ENCODE data around the gene APLP2. TPM values are rescaled to one million over a fixed set of nuclear protein-coding genes. Genes with fewer than 3 reads are reported as not detected.
A peak's percentile ranks its signal among the peaks of the same experiment; 100 is the strongest.

Gene APLP2
- total and polyA plus RNA-seq, 2 of the 13 experiments (the other 11 are each of a cell fraction or from before 2014, with no cell fraction given), result 315 to 594 TPM

GRCh38 chr11:130129922-130130321 lies 60.2 kb downstream of the APLP2 start (continued):
- TF ChIP-seq THAP11 (CRISPR knock-in tag; IDR thresholded peaks at IDR 0.05) (no peak), ZNF687 (CRISPR knock-in tag; IDR thresholded peaks at IDR 0.05) (no peak), STAG1 (CRISPR knock-in tag; IDR thresholded peaks at IDR 0.05) (peak; percentile 37; the same call in 1 of the 2 replicates), PPARG (CRISPR knock-in tag; conservative IDR thresholded peaks at IDR 0.05) (peak; percentile 56; the same call in 1 of the 2 replicates), ZBTB10 (CRISPR knock-in tag; IDR thresholded peaks at IDR 0.05; ENCODE audit: borderline replicate concordance) (no peak), ELF4 (CRISPR knock-in tag; IDR thresholded peaks at IDR 0.05; ENCODE audit: borderline replicate concordance) (no peak), YY1 (IDR thresholded peaks at IDR 0.05; ENCODE audit: insufficient read depth, insufficient replicate concordance, low read depth, low read length) (no peak), ARHGAP35 (CRISPR knock-in tag; IDR thresholded peaks at IDR 0.05; ENCODE audit: borderline replicate concordance) (no peak), IRF9 (CRISPR knock-in tag; IDR thresholded peaks at IDR 0.05; ENCODE audit: borderline replicate concordance) (no peak), ZKSCAN8 (CRISPR knock-in tag; IDR thresholded peaks at IDR 0.05; ENCODE audit: borderline replicate concordance) (no peak), ZFP62 (CRISPR knock-in tag; IDR thresholded peaks at IDR 0.05) (no peak), ARID5B (CRISPR knock-in tag; IDR thresholded peaks at IDR 0.05) (peak; percentile 72), BRCA1 (CRISPR knock-in tag; IDR thresholded peaks at IDR 0.05) (no peak), HOMEZ (CRISPR knock-in tag; IDR thresholded peaks at IDR 0.05; ENCODE audit: low read depth) (0 out of 2 replicates have a peak, but pooled peaks have one; percentile 49), NFKBIZ (CRISPR knock-in tag; IDR thresholded peaks at IDR 0.05) (no peak), RARA (CRISPR knock-in tag; IDR thresholded peaks at IDR 0.05) (peak; percentile 56; the same call in 1 of the 2 replicates), MEF2D (CRISPR knock-in tag; IDR thresholded peaks at IDR 0.05) (no peak)

All from HepG2 (cell line).